ENCODE results near the gene COQ8B. TPM values are rescaled to one million over a fixed set of nuclear protein-coding genes. Genes with fewer than 3 reads are reported as not detected.
"Not testable (repeated sequence)": the region's sequence is repeated elsewhere in the genome, so short reads cannot be mapped to it uniquely, and the experiment has no call there.

COQ8B gene
- total and polyA plus RNA-seq, 11 donors = 18.2 to 49.7 (median 27.8) TPM

DNA sequence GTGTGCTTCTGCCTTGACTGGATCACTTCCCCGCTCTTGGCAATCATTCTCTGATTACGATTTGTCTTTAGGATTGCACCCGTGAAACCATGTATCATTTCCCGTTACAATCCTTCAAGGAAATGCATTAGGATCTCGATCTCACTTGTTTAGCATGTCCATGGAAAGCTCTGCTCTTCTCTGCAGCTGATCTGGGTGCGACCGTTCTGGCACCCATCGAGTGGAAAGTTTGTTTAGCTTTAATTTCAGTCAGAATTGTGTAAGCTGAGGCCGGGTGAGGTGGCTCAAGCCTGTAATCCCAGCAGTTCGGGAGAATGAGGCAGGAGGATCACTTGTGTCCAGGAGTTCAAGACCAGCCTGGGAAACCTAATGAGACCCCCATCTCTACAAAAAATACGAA is 57.1 kb downstream of the COQ8B start:
- TF ChIP-seq, protein P1, sequence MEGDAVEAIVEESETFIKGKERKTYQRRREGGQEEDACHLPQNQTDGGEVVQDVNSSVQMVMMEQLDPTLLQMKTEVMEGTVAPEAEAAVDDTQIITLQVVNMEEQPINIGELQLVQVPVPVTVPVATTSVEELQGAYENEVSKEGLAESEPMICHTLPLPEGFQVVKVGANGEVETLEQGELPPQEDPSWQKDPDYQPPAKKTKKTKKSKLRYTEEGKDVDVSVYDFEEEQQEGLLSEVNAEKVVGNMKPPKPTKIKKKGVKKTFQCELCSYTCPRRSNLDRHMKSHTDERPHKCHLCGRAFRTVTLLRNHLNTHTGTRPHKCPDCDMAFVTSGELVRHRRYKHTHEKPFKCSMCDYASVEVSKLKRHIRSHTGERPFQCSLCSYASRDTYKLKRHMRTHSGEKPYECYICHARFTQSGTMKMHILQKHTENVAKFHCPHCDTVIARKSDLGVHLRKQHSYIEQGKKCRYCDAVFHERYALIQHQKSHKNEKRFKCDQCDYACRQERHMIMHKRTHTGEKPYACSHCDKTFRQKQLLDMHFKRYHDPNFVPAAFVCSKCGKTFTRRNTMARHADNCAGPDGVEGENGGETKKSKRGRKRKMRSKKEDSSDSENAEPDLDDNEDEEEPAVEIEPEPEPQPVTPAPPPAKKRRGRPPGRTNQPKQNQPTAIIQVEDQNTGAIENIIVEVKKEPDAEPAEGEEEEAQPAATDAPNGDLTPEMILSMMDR (IDR thresholded peaks at IDR 0.05) = no peak
- no peak for TF ChIP-seq POLR2A (IDR thresholded peaks at IDR 0.05)
- WGBS, 4 donors = 83 to 87% (median 86%) methylated on average over 11 of the region's 11 CpGs
- intact Hi-C loops (cut with DNase I) = loop anchor here in 1 of 10 donors (10.0 kb wide), 1 partner anchor 315 kb away; no protein-coding TSS in a partner anchor

DNA sequence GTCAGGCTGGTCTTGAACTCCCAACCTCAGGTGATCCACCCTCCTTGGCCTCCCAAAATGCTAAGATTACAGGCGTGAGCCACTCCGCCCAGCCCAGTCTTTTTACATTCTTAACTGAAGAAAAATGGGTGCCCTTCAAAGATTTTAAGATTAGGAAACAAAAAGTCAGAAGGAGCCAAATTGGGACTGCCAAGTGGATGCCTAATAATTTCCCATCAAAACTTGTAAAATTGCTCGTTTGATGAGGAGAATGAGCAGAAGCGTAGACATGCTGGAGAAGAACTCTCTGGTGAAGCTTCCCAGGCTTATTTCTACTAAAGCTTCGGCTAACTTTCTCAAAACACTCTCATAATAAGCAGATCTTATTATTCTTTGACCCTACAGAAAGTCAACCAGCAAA is 57.6 kb downstream of the COQ8B start:
- H3K4me1 ChIP-seq = peaks cover 0 to 20% (median 9%) of the 10 kb centered on the region in 12 donors
- H3K27me3 ChIP-seq = no peaks in the 10 kb centered on the region
- intact Hi-C loops (cut with DNase I) = loop anchor here in 1 of 10 donors (10.0 kb wide), 1 partner anchor 316 kb away; no protein-coding TSS in a partner anchor
- no peak overlapping the region for H3K27ac ChIP-seq
- TF ChIP-seq, protein P1 (IDR thresholded peaks at IDR 0.05) = no peak
- TF ChIP-seq POLR2A (IDR thresholded peaks at IDR 0.05) = no peak
- no peak overlapping the region for H3K4me3 ChIP-seq
- no peak for DNase-seq
- no peaks in the 10 kb centered on the region for H3K36me3 ChIP-seq
- 86 to 92% (median 88%) methylated on average over 5 of the region's 5 CpGs for WGBS, 4 donors
- no peaks in the 10 kb centered on the region for H3K9me3 ChIP-seq
- ATAC-seq = no peak

More for the DNA sequence above, 57.1 kb downstream of the COQ8B start:
- ATAC-seq (no peak), DNase-seq (no peak)
- Histone ChIP-seq H3K9me3 (no peaks in the 10 kb centered on the region), H3K4me1 (peaks cover 0 to 20% (median 10%) of the 10 kb centered on the region in 12 donors), H3K36me3 (no peaks in the 10 kb centered on the region), H3K27ac (no peak overlapping the region), H3K27me3 (no peaks in the 10 kb centered on the region), H3K4me3 (no peak overlapping the region)

DNA sequence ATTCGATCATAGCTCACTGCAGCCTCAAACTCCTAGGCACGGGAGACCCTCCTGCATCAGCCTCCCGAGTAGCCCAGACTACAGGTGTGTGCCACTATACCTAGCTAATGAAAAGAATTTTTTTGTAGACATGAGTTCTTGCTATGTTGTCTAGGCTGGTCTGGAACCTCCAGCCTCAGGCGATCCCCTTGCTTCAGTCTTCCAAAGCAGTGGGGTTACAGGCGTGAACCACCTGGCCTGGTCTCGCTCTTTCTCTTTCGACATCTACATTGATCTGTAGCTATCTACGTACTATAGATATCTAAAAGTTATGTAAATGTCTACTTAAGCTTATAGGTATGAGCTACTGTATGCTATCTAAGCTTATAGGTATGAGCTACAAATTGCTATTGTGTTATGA is 58.7 kb downstream of the COQ8B start:
- no peak for DNase-seq
- H3K27ac ChIP-seq = no peak overlapping the region
- no peaks in the 10 kb centered on the region for H3K27me3 ChIP-seq
- intact Hi-C loops (cut with DNase I) = loop anchor here in 1 of 10 donors (10.0 kb wide), 1 partner anchor 317 kb away; no protein-coding TSS in a partner anchor
- H3K4me3 ChIP-seq = no peak overlapping the region
- TF ChIP-seq, protein P1 (IDR thresholded peaks at IDR 0.05) = no peak
- TF ChIP-seq POLR2A (IDR thresholded peaks at IDR 0.05) = no peak
- 90 to 97% (median 93%) methylated on average over 8 of the region's 8 CpGs for WGBS, 4 donors
- H3K36me3 ChIP-seq = no peaks in the 10 kb centered on the region
- H3K9me3 ChIP-seq = no peaks in the 10 kb centered on the region
- peaks cover 0 to 12% (median under 1%) of the 10 kb centered on the region in 12 donors for H3K4me1 ChIP-seq
- ATAC-seq = no peak

DNA sequence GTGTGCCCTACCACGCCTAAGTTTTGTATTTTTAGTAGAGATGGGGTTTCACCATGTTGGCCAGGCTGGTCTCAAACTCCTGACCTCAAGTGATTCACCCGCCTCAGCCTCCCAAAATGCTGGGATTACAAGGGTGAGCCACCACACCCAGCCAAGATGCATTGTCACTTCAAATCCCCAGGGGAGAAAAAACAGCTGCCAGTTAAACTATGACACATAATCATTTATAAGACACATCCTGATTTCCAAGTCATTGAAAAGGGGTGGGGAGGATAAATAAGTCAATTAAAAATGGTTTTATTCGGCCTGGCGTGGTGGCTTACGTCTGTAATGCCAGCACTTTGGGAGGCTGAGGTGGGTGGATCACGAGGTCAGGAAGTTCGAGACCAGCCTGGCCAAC is 61.0 kb downstream of the COQ8B start:
- not testable (repeated sequence) for H3K36me3 ChIP-seq, H3K9me3 ChIP-seq, H3K27me3 ChIP-seq, ATAC-seq, H3K4me3 ChIP-seq, H3K27ac ChIP-seq, DNase-seq
- intact Hi-C loops (cut with DNase I) = loop anchor here in 1 of 10 donors (10.0 kb wide), 1 partner anchor 319 kb away; no protein-coding TSS in a partner anchor
- H3K4me1 ChIP-seq = peaks cover 0 to 21% (median 10%) of the 10 kb centered on the region in 12 donors
- 71 to 83% (median 78%) methylated on average over 7 of the region's 7 CpGs for whole genome bisulfite sequencing, 4 donors

DNA sequence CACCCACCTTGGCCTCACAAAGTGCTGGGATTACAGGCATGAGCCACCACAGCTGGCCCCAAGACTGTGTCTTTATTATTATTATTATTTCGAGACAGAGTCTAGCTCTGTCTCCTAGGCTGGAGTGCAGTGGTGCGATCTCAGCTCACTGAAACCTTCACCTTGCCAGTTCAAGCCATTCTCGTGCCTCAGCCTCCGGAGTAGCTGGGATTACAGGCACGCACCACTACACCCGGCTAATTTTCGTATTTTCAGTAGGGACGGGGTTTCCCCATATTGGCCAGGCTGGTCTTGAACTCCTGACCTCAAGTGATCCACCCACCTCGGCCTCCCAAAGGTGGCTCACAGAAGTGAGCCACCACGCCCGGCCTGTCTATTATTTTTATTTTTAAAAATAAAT is 64.4 kb downstream of the COQ8B start:
- Histone ChIP-seq H3K27ac (peak overlapping the region in 4 of 12 donors; percentile 27 to 54 (median 47)), H3K4me1 (peaks cover 0 to 22% (median 12%) of the 10 kb centered on the region in 12 donors)
- H3K9me3 ChIP-seq, DNase-seq, H3K36me3 ChIP-seq, H3K27me3 ChIP-seq, ATAC-seq, H3K4me3 ChIP-seq: not testable (repeated sequence)
- intact Hi-C loops (cut with DNase I) = loop anchor here in 1 of 10 donors (10.0 kb wide), 1 partner anchor 322 kb away; no protein-coding TSS in a partner anchor
- 70 to 82% (median 74%) methylated on average over 11 of the region's 11 CpGs for WGBS, 4 donors

Data from heart left ventricle (tissue), 16 donors.